Limb (tissue), 2 donors: ENCODE results near the gene NXT1.
A peak's percentile ranks its signal among the peaks of the same experiment; 100 is the strongest.
"Not testable (repeated sequence)": the region's sequence is repeated elsewhere in the genome, so short reads cannot be mapped to it uniquely, and the experiment has no call there.

ENCODE experiments used
- DNase-seq, 2 donors: peaks; one replicate each; pipeline ENCODE4 v3.0.0-alpha.2; 2016; ENCODE audit errors: extremely low spot score in 2 of 2

Gene NXT1

GRCh38 chr20:23331450-23332350, 18.9 kb upstream of the NXT1 start:
- no peak for DNase-seq

- DNase-seq, result no peak
Observed at GRCh38 chr20:23332467-23332866, 18.1 kb upstream of the NXT1 start.

- DNase-seq, result no peak
Observed at GRCh38 chr20:23334111-23334510, 16.5 kb upstream of the NXT1 start.

GRCh38 chr20:23335521-23335920, 15.1 kb upstream of the NXT1 start:
- no peak for DNase-seq

- no peak for DNase-seq
Observed at GRCh38 chr20:23336476-23336875, 14.1 kb upstream of the NXT1 start.

- DNase-seq, result no peak
Observed at GRCh38 chr20:23337312-23337711, 13.3 kb upstream of the NXT1 start.

GRCh38 chr20:23339986-23340385, 10.6 kb upstream of the NXT1 start:
- DNase-seq, result no peak

- DNase-seq, result peak; percentile 59 to 81
Observed at GRCh38 chr20:23340524-23340923, 10.1 kb upstream of the NXT1 start.

- no peak for DNase-seq
Observed at GRCh38 chr20:23341073-23341472, 9.5 kb upstream of the NXT1 start.

GRCh38 chr20:23343590-23343989, 7.0 kb upstream of the NXT1 start:
- no peak for DNase-seq

GRCh38 chr20:23344336-23344735, 6.3 kb upstream of the NXT1 start:
- no peak for DNase-seq

- no peak for DNase-seq
Observed at GRCh38 chr20:23346002-23346401, 4.6 kb upstream of the NXT1 start.

GRCh38 chr20:23347791-23348190, 2.8 kb upstream of the NXT1 start:
- DNase-seq, result no peak

- DNase-seq, result not testable (repeated sequence)
Observed at GRCh38 chr20:23348510-23348909, 2.1 kb upstream of the NXT1 start.

GRCh38 chr20:23349338-23350195, 1.0 kb upstream of the NXT1 start:
- peak; percentile 88 for DNase-seq

GRCh38 chr20:23350904-23351838, 580 bp downstream of the NXT1 start:
- DNase-seq, result peak in 1 of 2 donors; percentile 29

GRCh38 chr20:23356203-23356602, 5.6 kb downstream of the NXT1 start:
- no peak for DNase-seq

GRCh38 chr20:23357767-23358562, 7.4 kb downstream of the NXT1 start:
- peak; percentile 97 to 99 for DNase-seq

GRCh38 chr20:23358563-23358906, 7.9 kb downstream of the NXT1 start:
- no peak for DNase-seq

GRCh38 chr20:23358923-23359593, 8.5 kb downstream of the NXT1 start:
- no peak for DNase-seq
